GM19372 (cell line): ENCODE measurements around the gene SLC22A3.
"Not testable (repeated sequence)": the region's sequence is repeated elsewhere in the genome, so short reads cannot be mapped to it uniquely, and the experiment has no call there.

ENCODE experiments used
- ATAC-seq: cut with Tn5 transposase; IDR thresholded peaks from one replicate; pipeline ENCODE4 v1.9.1; 2021; ENCODE audit warnings: mild to moderate bottlenecking, low read depth, moderate library complexity; ENCODE audit not compliant: unreplicated experiment

SLC22A3 gene

DNA sequence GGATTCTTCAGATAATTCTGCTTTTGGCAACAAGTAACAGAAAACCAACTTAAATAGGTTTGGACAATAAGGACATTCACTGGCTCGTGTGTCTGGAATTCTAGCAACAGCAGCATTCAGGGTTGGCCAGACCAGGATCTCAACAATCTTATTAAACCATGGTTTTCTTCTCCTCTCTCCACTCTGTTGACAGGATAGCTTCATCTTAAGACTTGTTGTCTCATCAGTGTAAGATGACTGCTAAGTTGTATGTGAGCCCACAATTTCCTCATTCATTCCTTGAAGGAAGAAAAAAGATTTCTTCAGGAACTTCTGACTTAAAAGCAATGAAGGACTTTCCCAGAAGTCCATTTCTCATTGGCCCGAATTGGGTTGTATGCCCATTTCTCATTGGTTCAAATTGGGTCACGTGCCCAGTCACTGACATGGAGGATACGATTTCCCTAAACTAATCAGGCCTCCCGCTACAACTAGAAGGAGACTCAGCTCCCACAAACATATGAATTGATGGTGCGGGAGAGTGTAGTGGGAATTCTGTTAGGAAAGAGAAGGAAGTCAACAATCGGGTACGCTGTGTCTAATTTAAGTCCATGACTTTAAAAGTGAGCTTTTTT lies 83.7 kb downstream of the SLC22A3 start:
- no peak for ATAC-seq

DNA sequence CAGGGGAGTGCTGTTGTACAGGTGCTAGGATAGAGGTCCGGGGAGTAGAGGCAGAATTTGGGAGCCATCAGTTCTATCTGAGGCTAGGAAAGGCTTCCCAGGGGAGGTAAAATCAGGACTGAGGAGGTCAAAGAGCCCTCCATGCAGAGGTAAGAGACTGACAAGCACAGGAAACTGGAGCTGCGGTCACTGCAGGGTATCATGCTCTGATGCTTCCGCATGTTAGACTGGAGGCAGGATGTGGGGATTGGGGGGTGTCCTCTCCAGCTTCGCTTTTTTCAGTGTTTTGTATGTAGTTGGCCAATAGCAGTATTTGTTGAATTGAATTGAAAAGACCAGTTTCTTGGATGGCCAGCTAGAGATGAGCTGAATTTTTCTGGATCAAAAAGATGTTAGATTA lies 87.8 kb downstream of the SLC22A3 start:
- no peak for ATAC-seq

DNA sequence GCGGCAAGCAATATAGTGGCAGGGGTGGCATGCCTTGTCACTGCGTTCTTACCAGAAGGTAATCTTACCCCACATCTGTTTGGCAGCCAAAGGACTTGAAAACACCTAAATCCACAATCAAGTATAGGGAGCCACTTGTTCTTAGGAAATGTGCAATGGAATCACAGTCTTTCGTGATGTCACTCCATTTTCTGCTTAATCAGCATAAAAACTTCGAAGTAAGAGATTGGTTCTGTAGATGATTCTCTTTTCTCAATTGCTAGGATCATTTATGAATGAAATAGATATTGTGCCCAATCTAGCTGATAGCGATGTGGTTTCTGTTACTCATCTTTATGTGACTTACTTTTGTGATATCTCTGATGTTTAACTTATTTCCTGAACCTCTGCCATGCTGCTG lies 89.0 kb downstream of the SLC22A3 start:
- no peak for ATAC-seq

DNA sequence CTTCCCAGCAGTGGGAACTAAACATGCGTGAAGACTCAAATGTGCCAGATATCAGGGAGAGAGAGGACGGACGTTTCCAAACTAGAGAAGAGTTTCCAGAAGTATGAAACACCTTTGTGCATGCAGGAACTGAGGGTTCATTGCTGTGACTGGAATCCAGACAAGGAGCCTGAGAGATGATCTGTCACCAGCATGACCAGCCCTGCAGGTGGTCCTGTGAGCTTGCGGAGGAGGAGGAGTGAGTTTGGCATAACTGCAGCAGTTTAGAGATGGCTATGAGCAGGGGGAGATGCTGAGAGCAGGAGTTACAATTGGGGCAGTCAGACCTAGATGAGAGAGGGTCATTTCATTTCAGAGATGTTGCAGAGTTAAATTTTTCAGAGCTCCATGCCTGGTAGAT lies 89.6 kb downstream of the SLC22A3 start:
- ATAC-seq: no peak

DNA sequence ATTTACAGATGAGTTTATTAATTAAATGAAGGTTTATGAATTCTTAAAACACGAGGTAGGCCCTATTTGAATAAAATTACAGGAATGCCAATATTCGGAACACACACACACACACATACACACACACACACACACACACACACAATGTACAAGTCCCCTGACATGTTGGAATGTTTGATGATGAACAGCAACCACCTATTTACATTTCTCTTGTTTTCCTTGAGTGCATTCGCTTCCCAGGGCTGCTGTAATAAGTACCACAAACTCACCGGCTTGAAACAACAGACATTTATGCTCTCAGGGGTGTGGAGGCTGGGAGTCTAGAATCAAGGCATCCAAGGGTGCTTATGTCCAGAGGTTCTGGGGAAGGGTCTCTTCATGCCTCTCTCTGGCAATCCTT lies 90.3 kb downstream of the SLC22A3 start:
- ATAC-seq: no peak

DNA sequence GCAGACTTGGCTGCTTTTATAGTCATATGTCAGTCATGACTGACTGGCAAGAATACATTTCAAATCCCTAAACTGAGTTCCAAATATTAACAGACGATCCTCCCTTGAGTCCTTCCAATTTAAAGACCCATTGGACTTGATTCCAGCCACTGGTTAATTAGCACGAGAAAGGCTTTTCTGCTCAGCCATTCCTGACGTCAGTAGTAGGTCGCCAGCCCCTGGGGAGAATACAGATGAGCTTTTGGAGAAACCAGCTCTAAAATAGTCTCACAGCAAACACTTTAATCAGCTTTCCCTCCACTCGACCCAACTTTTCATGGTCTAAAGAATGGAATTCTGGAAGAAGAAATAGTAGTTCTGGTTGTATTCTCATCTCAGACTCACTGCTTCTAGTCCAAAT lies 91.6 kb downstream of the SLC22A3 start:
- ATAC-seq: no peak

DNA sequence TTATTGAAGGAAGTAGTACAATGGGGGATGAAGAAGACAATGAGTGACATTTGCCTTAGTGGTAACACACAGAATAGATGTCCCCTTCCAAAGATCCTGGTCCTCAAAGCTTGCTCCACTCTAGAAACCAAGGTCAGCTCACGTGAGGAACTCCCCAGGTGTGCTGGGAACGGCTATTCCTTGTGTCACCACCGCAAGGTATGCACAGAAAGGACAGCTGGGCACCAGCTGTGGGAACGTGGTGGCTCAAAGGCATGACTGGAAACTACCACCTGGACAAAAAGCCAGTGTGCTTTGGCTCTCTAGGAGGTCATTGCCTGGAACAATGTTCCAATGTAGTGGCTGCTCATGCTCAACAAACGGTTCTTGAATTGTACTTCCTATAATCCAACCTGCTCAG lies 94.0 kb downstream of the SLC22A3 start:
- no peak for ATAC-seq

DNA sequence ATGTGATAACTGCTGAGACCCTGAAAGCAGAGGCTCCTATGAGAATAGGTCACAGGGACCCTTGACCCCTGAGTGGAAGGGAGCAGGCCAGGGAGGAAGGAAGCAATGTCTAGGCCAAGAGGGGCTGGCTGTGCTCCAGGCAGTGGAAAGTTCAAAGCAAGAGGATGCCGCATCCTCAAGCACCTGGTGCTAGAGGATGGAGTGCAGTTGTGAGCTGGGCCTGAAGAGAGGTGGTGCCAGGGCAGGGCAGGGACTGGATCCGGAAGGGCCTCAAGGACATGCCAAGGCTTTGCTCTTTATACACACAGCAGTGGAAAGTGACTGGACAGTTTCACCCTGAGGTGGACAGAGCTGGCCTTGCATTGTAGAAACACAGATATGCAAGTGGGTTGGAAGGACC lies 97.0 kb downstream of the SLC22A3 start:
- ATAC-seq: no peak

DNA sequence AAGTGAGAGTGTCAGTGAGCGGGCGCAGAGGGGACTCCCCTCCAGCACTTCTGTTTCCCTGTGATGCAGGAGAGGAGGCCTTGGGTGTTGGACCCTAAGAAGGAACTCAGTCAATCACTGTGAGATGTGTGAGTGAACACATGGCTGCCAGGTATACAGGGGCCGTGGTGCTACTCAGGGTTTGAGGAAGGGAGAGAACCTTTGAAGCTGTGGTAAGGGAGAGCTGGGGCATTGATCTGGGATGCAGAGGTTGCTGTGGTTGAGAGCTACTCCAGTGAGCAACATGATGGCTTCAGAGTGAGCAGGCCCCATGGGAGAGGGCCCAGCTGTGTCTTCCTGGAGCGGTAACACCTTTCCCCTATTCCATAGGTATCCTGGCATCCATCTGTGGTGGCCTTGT lies 99.2 kb downstream of the SLC22A3 start:
- ATAC-seq: no peak

DNA sequence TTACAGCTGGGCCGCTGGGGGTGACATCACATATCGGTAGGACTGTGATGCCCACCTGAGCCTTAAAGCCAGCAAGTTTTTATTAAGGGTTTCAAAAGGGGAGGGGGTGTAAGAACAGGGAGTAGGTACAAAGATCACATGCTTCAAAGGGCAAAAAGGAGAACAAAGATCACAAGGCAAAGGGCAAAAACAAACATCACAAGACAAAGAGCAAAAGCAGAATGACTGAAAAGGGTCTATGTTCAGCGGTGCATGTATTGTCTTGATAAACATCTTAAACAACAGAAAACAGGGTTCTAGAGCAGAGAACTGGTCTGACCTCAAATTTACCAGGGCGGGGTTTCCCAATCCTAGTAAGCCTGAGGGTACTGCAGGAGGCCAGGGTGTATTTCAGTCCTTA lies 101.6 kb downstream of the SLC22A3 start:
- ATAC-seq: not testable (repeated sequence)

DNA sequence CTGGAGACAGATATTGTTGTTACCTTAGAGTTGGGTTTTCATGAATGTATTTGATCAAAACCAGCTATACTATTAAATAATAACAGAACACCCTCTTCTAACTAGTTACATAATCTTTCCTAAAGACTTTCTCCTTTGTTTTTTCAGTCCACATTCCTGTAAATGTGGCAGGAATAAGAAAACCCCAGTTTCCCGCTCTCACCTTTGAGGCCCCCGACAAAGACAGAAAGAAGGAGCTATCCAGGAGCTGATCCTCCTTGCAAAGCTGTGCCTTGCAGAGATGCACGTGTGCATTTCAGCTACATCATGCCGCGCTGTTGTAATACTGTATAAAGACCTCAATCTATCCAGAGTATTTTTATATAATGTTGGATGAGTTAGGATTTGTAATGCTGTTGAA lies 102.7 kb downstream of the SLC22A3 start:
- ATAC-seq: no peak

DNA sequence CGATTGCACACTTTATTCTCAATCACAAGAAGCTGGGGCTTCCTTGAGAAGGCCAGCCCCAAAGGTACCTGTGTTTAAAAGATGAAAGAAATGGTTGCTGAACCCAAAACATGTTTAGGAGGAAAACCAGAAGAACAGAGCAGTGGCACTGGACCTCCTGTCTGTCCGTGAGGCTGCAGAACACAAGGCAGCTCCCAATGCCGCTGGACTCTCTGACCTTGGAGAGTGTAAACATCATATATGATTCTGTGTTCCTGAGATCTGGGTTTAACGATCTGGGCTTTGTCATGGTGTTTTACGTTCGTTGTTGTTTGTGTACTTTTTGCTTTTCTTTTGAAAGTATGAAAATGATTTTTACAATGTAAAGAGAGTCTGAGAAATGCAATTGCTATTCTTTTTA lies 106.1 kb downstream of the SLC22A3 start:
- ATAC-seq: no peak

DNA sequence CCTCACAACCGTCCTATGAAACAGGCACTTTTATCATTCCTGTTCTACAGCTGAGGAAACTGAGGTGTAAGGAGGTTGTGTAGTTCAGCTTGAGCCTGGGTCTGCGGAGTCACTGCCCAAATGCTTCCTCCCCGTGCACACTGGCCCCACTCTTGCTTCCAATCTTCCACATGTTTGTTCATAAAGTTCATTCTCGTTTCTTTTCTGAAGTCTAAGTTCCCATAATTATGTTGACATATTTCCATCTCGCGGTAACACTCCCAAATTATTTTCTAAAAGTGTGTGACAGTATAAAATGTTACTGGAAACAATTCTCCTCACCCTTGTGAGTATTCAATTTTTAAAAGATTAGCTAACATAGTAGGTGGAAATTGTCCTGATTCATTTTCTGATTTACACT lies 106.9 kb downstream of the SLC22A3 start:
- no peak for ATAC-seq

DNA sequence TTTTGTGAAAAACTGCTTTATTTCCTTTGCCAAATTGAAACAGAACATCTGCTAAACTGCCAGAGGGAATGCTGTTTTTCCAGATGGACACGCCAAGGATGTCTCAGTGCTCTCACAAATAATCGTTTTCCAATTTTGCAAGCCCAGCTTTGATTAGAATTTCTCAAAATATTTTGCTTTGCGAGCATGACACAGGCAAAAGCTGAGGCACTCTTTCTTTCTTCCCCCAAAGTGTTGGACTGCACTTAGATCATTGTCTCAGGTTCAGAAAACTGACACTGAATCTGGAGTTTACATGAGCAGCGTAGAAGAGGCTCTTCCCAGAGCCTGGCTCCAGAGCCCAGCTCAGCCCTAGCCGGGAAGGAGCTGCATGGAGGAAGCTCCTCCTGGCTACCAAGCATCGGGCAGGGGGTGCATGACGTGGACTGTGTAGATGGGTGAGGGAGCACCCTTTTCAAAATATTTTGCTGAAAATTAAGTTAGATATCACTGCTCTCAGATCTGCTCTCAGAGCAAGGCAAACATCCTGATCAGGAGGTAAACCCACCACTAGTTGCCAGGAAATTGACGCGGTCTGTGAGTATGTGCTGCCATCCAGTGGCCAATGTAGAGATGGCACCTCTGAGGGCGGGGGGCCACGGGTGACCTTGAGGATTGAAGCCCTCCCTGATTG lies 107.5 kb downstream of the SLC22A3 start:
- ATAC-seq: peak; percentile 80

DNA sequence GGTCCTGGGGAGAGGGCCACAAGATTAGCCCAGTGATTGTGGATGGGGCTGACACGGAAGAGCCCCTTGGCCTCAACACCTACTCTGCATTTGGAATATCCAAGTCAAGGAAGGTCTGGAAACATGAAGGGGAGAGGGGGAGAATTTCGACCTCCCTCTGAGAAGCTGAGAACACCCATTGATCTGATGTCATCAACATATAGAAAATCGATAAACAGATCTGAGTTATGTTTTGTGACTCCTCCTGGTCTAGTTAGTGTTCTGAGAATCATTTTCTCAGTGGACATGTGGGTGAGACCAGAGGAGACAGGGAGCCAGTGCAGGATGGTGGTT lies 108.0 kb downstream of the SLC22A3 start:
- no peak for ATAC-seq

DNA sequence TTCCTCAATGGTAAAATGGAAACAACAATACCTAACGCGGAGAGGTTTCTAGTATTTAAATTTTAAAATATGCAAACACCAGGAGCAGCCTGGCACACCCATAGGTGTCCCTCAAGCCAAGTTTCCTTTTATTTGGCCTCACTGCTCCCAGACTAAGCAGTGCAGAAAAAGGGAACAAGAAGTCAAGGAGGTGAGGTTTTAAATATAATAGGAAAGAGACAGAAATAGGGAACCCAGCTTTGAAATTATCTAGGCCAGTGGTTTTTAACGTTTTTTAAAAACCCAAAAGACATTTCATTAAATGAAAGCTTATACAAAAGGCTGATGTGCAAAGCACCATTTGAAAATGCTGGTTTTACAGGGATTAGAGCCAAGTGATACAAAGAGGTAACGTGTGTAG lies 109.6 kb downstream of the SLC22A3 start:
- ATAC-seq: no peak

DNA sequence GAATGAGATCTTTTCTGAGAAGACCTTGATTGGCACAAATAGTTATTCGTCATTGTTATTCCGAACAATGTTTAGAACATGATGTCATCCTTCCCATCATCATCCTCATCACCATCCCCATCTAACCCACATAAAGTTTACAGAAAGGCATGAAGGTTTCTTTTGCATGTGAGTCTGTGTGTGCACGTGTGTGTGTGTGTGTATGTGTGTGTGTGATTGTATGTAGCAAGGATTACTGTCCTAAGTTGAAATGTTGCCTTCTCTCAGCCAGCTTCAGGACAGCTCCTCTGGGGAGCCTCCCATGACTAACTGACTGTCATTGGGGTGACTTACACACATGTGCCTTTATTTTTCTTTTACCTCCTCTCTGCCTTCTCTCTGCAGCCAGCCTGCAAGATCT lies 113.5 kb downstream of the SLC22A3 start:
- ATAC-seq: no peak

DNA sequence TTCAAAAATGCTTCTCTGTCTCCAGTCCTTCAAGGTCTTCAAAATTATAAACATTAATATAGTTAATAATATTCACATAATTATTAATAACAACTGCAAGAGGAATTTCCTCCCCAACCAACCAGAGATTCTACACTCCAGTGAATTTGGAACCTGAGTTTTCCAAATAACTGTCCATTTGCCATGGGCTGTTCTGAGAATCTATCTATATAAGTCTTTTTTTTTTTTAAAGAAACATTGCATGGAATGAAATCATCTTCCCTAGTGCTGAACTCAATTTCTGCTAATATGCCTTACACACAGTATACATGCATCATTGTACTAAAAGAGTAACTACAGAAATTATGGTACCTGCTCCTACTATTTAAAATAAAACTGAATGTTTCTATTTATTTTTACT lies 113.9 kb downstream of the SLC22A3 start:
- ATAC-seq: peak; percentile 7

DNA sequence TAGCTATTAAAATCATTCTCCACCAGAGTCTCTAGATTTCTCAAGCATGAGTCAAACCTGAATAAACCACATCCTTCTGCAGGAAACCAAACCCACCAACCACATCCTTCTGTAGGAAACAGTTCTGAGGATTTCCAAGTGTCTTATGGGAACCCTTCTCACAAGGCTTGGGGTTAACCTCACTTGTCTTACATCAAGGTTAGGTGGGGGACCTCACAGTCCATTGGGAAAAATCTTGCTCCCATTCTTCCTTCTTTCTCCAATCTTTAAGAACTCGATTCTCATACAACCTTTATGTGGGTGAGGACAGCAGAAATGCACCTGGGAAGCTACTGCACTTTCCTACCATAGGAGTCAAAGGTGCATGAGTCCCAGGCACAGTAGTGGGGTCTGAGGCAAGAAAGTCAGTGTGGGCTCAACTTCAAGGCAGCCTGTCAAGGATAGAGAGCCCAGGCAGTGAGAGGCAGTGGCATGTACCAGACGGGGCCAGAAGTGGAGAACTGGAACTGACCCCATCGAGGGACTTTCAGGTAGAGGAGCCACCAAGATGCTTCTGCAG lies 114.5 kb downstream of the SLC22A3 start:
- ATAC-seq: peak; percentile 89

DNA sequence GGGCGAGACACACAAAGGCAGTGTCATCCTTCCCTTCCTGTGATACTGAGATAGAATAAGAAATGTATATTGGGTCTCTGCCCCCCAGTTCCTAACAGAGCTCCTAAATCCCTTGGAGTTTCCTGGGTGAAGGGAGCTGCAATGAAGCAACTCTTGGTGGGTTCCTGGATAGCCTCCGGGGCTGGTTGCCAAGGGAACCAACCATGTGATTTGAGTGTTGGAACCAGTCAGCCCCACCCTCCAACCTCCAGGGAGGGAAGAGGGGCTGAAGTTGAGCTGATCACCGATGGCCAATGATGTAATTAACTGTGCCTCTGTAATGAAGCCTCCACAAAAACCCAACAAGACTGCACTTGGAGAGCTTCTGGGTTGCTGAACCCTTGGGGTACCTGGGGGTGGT lies 116.6 kb downstream of the SLC22A3 start:
- ATAC-seq: no peak

DNA sequence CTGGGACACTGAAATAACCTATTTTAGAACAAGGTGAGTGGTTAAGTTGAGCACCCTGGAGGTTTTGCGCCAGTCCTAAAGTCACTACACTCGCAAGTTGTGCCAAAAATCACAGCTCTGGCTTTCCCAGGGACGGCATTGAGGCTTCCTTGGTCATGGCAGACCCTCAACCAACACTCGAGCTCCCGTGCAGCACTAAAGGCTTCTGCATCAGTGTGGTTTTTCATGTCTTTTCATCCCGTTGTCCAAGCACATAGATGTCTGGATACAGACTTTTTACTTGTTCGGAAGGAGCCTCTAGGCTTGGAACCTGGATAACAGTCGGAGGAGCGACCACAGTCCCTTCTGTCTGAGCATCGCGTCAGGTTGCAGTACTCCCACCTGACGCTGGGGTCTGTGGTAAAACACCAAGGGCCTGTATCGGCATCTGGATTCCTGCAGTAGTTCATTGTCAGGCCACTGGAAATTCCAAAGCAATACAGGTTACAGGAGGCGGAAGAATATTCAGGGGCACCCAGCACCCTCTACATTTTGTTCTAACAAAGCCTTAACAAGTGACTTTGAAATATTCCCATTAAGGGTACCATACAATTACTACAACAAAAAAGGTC lies 119.2 kb downstream of the SLC22A3 start:
- not testable (repeated sequence) for ATAC-seq

DNA sequence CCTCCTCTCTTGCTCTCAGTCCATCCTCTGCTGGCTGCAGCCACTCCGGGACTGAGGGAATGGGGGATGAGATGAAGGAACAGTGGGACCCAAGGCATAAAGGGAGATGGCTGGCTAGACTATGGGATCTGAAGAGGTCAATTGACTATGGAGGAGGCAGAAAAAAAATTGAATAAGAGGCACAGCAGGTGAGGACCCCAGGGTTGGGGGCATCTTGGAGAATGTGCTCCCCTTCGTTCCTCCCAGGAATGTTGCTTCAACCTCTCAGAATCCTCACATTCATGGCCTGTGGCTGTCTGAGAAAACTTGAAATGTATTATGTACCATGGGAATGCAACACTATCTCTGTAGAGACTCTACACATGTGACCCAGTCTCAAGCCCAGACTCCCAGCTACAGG lies 121.0 kb downstream of the SLC22A3 start:
- ATAC-seq: no peak
